Measurements from ENCODE around the gene CAPN11. TPM values are rescaled to one million over a fixed set of nuclear protein-coding genes. Genes with fewer than 3 reads are reported as not detected.

Gene CAPN11
- total and polyA plus RNA-seq, 2 of the 4 experiments (the other 2 are of a cell fraction) = not detected

- POLR2A ChIA-PET (ENCODE audit: unreplicated experiment) = no interaction called here
- Histone ChIP-seq H3K4me3 (ENCODE audit: insufficient read depth, low read depth, low read length) (no peak overlapping the region), H3K4ac (ENCODE audit: low read depth, low read length) (no peak overlapping the region), H3K4me1 (ENCODE audit: control insufficient read depth, insufficient read depth, low read length) (no peaks in the 10 kb centered on the region), H2BK20ac (ENCODE audit: low read depth, low read length) (no peak overlapping the region), H3K18ac (ENCODE audit: low read depth, low read length) (no peak overlapping the region), H3K9me1 (ENCODE audit: insufficient read depth, low read length) (no peaks in the 10 kb centered on the region), H3K27ac (ENCODE audit: insufficient read depth, low read length) (no peak overlapping the region), H3K9ac (ENCODE audit: low read depth, low read length) (no peak overlapping the region), H2AK9ac (replicated peaks; ENCODE audit: low read depth, low read length, poor library complexity) (no peak overlapping the region), H2BK5ac (ENCODE audit: low read depth, low read length, poor library complexity, severe bottlenecking) (no peak overlapping the region), H4K91ac (ENCODE audit: insufficient read depth, low read depth, low read length) (no peak overlapping the region), H4K20me1 (ENCODE audit: insufficient read depth, low read length) (no peaks in the 10 kb centered on the region), H2BK120ac (ENCODE audit: low read depth, low read length) (no peak overlapping the region), H3K9me3 (ENCODE audit: control insufficient read depth, insufficient read depth, low read length) (no peaks in the 10 kb centered on the region), H3K14ac (replicated peaks; ENCODE audit: low read depth, low read length) (no peak overlapping the region), H2AFZ (replicated peaks; ENCODE audit: low read length, poor library complexity) (no peak overlapping the region), H3K36me3 (ENCODE audit: control insufficient read depth, insufficient read depth, low read length) (no peaks in the 10 kb centered on the region), H3K23ac (ENCODE audit: low read depth, low read length) (no peak overlapping the region), H2BK15ac (ENCODE audit: low read depth, low read length) (no peak overlapping the region), H3K4me2 (ENCODE audit: low read depth, low read length) (no peak overlapping the region), H2AK5ac (ENCODE audit: low read depth, low read length) (no peak overlapping the region), H4K5ac (ENCODE audit: low read depth, low read length) (no peak overlapping the region), H3K79me1 (ENCODE audit: low read depth in 1 of 2, low read length in 2 of 2) (no peaks in the 10 kb centered on the region), H3K56ac (ENCODE audit: extremely low read depth, insufficient read depth, low read length) (no peak overlapping the region), H3K27me3 (ENCODE audit: control insufficient read depth, insufficient read depth, low read length) (peaks cover 24% of the 10 kb centered on the region), H4K8ac (ENCODE audit: low read depth in 2 of 2, low read length in 2 of 2) (no peak overlapping the region)
- in situ Hi-C loops (cut with MboI; ENCODE audit: low sequenced_read_pairs) (no loop called here), dilution Hi-C loops (cut with HindIII; ENCODE audit: low sequenced_read_pairs, unreplicated experiment) (no loop called here), intact Hi-C loops (cut with micrococcal nuclease) (no loop called here)
- CTCF ChIA-PET = interaction anchor here (0.8 kb wide), 1 partner anchor 36 kb away, joined by 3 read pairs; no protein-coding TSS in a partner anchor
- no peak for TF ChIP-seq FOS (IDR thresholded peaks at IDR 0.05; ENCODE audit: low read depth, low read length)
- no peak for DNase-seq
- no TSS peak for BruUV-seq (replicated peaks)
- no CpG with 5 or more reads among the region's 2 CpGs for WGBS, 2 experiments (ENCODE audit: extremely low coverage in 2 of 2, insufficient read length in 1 of 2)
- ATAC-seq (ENCODE audit: low read depth) = no peak
Observed at GRCh38 chr6:44188819-44189218, 30.2 kb downstream of the CAPN11 start.
